ENCODE measurements around the gene KDM7A. TPM values are rescaled to one million over a fixed set of nuclear protein-coding genes. Genes with fewer than 3 reads are reported as not detected.

KDM7A gene
- total and polyA plus RNA-seq, 9 of the 15 experiments (the other 6 are each of a cell fraction or from before 2014, with no cell fraction given), result 0.90 to 8.4 (median 7.0) TPM

GRCh38 chr7:140189917-140190316 is 13.1 kb upstream of the KDM7A start (continued):
- TF ChIP-seq, protein P1, sequence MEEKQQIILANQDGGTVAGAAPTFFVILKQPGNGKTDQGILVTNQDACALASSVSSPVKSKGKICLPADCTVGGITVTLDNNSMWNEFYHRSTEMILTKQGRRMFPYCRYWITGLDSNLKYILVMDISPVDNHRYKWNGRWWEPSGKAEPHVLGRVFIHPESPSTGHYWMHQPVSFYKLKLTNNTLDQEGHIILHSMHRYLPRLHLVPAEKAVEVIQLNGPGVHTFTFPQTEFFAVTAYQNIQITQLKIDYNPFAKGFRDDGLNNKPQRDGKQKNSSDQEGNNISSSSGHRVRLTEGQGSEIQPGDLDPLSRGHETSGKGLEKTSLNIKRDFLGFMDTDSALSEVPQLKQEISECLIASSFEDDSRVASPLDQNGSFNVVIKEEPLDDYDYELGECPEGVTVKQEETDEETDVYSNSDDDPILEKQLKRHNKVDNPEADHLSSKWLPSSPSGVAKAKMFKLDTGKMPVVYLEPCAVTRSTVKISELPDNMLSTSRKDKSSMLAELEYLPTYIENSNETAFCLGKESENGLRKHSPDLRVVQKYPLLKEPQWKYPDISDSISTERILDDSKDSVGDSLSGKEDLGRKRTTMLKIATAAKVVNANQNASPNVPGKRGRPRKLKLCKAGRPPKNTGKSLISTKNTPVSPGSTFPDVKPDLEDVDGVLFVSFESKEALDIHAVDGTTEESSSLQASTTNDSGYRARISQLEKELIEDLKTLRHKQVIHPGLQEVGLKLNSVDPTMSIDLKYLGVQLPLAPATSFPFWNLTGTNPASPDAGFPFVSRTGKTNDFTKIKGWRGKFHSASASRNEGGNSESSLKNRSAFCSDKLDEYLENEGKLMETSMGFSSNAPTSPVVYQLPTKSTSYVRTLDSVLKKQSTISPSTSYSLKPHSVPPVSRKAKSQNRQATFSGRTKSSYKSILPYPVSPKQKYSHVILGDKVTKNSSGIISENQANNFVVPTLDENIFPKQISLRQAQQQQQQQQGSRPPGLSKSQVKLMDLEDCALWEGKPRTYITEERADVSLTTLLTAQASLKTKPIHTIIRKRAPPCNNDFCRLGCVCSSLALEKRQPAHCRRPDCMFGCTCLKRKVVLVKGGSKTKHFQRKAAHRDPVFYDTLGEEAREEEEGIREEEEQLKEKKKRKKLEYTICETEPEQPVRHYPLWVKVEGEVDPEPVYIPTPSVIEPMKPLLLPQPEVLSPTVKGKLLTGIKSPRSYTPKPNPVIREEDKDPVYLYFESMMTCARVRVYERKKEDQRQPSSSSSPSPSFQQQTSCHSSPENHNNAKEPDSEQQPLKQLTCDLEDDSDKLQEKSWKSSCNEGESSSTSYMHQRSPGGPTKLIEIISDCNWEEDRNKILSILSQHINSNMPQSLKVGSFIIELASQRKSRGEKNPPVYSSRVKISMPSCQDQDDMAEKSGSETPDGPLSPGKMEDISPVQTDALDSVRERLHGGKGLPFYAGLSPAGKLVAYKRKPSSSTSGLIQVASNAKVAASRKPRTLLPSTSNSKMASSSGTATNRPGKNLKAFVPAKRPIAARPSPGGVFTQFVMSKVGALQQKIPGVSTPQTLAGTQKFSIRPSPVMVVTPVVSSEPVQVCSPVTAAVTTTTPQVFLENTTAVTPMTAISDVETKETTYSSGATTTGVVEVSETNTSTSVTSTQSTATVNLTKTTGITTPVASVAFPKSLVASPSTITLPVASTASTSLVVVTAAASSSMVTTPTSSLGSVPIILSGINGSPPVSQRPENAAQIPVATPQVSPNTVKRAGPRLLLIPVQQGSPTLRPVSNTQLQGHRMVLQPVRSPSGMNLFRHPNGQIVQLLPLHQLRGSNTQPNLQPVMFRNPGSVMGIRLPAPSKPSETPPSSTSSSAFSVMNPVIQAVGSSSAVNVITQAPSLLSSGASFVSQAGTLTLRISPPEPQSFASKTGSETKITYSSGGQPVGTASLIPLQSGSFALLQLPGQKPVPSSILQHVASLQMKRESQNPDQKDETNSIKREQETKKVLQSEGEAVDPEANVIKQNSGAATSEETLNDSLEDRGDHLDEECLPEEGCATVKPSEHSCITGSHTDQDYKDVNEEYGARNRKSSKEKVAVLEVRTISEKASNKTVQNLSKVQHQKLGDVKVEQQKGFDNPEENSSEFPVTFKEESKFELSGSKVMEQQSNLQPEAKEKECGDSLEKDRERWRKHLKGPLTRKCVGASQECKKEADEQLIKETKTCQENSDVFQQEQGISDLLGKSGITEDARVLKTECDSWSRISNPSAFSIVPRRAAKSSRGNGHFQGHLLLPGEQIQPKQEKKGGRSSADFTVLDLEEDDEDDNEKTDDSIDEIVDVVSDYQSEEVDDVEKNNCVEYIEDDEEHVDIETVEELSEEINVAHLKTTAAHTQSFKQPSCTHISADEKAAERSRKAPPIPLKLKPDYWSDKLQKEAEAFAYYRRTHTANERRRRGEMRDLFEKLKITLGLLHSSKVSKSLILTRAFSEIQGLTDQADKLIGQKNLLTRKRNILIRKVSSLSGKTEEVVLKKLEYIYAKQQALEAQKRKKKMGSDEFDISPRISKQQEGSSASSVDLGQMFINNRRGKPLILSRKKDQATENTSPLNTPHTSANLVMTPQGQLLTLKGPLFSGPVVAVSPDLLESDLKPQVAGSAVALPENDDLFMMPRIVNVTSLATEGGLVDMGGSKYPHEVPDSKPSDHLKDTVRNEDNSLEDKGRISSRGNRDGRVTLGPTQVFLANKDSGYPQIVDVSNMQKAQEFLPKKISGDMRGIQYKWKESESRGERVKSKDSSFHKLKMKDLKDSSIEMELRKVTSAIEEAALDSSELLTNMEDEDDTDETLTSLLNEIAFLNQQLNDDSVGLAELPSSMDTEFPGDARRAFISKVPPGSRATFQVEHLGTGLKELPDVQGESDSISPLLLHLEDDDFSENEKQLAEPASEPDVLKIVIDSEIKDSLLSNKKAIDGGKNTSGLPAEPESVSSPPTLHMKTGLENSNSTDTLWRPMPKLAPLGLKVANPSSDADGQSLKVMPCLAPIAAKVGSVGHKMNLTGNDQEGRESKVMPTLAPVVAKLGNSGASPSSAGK (IDR thresholded peaks at IDR 0.05), result no peak
- no peak for TF ChIP-seq BCOR (IDR thresholded peaks at IDR 0.05)
- peak; percentile 68 for TF ChIP-seq MAFG (tag; conservative IDR thresholded peaks at IDR 0.05)

All from K562 (cell line).